GM12878 (cell line): Measurements from ENCODE around the gene FHIP2A. TPM values are rescaled to one million over a fixed set of nuclear protein-coding genes. Genes with fewer than 3 reads are reported as not detected.

Experiments used
- ATAC-seq: fragments of 200-7000 bp; cut with Tn5 transposase; 3 replicates; pipeline ENCODE4 v1.9.1; 2020; ENCODE audit warnings: mild to moderate bottlenecking, moderate library complexity
- BruUV-seq: library from RNA; stranded (reverse); fragments of 400-500 nt; replicated peaks from 2 replicates; lab custom pipeline; 2021; lab: Mats Ljungman, UMichigan
- CTCF ChIA-PET: fragments of 300-600 bp; sonication (Branson Sonifier 250); formaldehyde crosslinking; extraction: SDS; loops from one replicate; lab custom pipeline; 2021; ENCODE audit warnings: inconsistent platforms; lab: Yijun Ruan, JAX
- POLR2A ChIA-PET: fragments of 350-600 bp; formaldehyde crosslinking; extraction: SDS; loops from one replicate; lab custom pipeline; 2021; ENCODE audit warnings: inconsistent platforms; lab: Charles Lee
- RAD21 ChIA-PET: fragments of 300-600 bp; sonication (Branson Sonifier 250); formaldehyde crosslinking; loops from one replicate; lab custom pipeline; 2023; ENCODE audit warnings: antibody characterized with exemption; ENCODE audit not compliant: unreplicated experiment; lab: Charles Lee
- SMC1A ChIA-PET: fragments of 300-600 bp; sonication (Branson Sonifier 250); formaldehyde crosslinking; loops from one replicate; lab custom pipeline; 2023; ENCODE audit not compliant: unreplicated experiment, uncharacterized antibody; lab: Charles Lee
- DNase-seq: peaks from one replicate; pipeline ENCODE4 v3.0.0-alpha.2; 2011; ENCODE audit warnings: low read depth, low spot score
- FAIRE-seq: peaks from 3 replicates; lab custom pipeline; 2011; peaks lifted over from hg19 to GRCh38; lab: Jason Lieb, UNC
- H2AFZ ChIP-seq: 2 replicates; pipeline ENCODE4 v1.6.0; 2011; ENCODE audit warnings: low read depth, low read length, control low read depth; ENCODE audit not compliant: control insufficient read depth
- H3K27ac ChIP-seq: 2 replicates; pipeline ENCODE4 v1.5.1; 2011; ENCODE audit warnings: control low read depth; ENCODE audit not compliant: control insufficient read depth, insufficient read depth
- H3K27me3 ChIP-seq, 2 experiments: replicated peaks in 1 of 2; 2 replicates each; pipeline versions ENCODE4 v1.6.0 to v1.6.1; 2011; ENCODE audit warnings: low read length in 1 of 2; ENCODE audit not compliant: control insufficient read depth in 2 of 2, insufficient read depth in 2 of 2
- H3K36me3 ChIP-seq, 2 experiments: 2 replicates each; pipeline ENCODE4 v1.5.1; 2011; ENCODE audit warnings: low read length in 1 of 2; ENCODE audit not compliant: control insufficient read depth in 2 of 2, insufficient read depth in 2 of 2
- H3K4me1 ChIP-seq: 2 replicates; pipeline ENCODE4 v1.6.1; 2011; ENCODE audit warnings: mild to moderate bottlenecking, low read length, moderate library complexity, mixed read lengths; ENCODE audit not compliant: control insufficient read depth, insufficient read depth
- H3K4me2 ChIP-seq: 2 replicates; pipeline ENCODE4 v1.6.0; 2011; ENCODE audit warnings: control low read depth; ENCODE audit not compliant: control insufficient read depth, insufficient read depth
- H3K4me3 ChIP-seq: fragments of 200-600 bp; sonication (generic); 2 replicates; pipeline ENCODE4 v1.5.1; 2016
- H3K79me2 ChIP-seq: 2 replicates; pipeline ENCODE4 v1.6.0; 2011; ENCODE audit warnings: low read length; ENCODE audit not compliant: control insufficient read depth, insufficient read depth
- H3K9ac ChIP-seq: 2 replicates; pipeline ENCODE4 v1.8.0; 2011; ENCODE audit warnings: low read length, control low read depth, mixed read lengths; ENCODE audit not compliant: control insufficient read depth, insufficient read depth
- H3K9me3 ChIP-seq: replicated peaks from 3 replicates; pipeline ENCODE4 v1.5.1; 2011; ENCODE audit warnings: mild to moderate bottlenecking, low read length; ENCODE audit not compliant: control insufficient read depth, insufficient read depth
- H4K20me1 ChIP-seq: 2 replicates; pipeline ENCODE4 v1.6.0; 2011; ENCODE audit not compliant: control insufficient read depth, insufficient read depth
- CBX3 ChIP-seq: fragments of 200-600 bp; sonication (generic); IDR thresholded peaks from 2 replicates; pipeline ENCODE4 v1.6.1; 2016; ENCODE audit warnings: low read depth, borderline replicate concordance
- CREM ChIP-seq: IDR thresholded peaks from 2 replicates; pipeline ENCODE4 v1.6.1; 2014; ENCODE audit warnings: antibody characterized with exemption, low read depth
- ESRRA ChIP-seq: IDR thresholded peaks from 2 replicates; pipeline ENCODE4 v1.6.1; 2012; ENCODE audit warnings: mild to moderate bottlenecking, low read length, improper control_type of control experiment
- IRF4 ChIP-seq: IDR thresholded peaks from 2 replicates; pipeline ENCODE4 v1.6.1; 2011; ENCODE audit warnings: low read depth, low read length
- JUNB ChIP-seq: IDR thresholded peaks from 2 replicates; pipeline ENCODE4 v1.6.1; 2016; ENCODE audit warnings: antibody characterized with exemption, mild to moderate bottlenecking
- JUND ChIP-seq: IDR thresholded peaks from 2 replicates; pipeline ENCODE4 v1.6.1; 2012; ENCODE audit warnings: low read depth, mild to moderate bottlenecking, low read length, improper control_type of control experiment, moderate library complexity
- NFYB ChIP-seq: IDR thresholded peaks from 2 replicates; pipeline ENCODE4 v1.6.1; 2011; ENCODE audit warnings: low read depth, mild to moderate bottlenecking, low read length, improper control_type of control experiment, moderate library complexity; ENCODE audit not compliant: insufficient read depth
- PML ChIP-seq: IDR thresholded peaks from 2 replicates; pipeline ENCODE4 v1.6.1; 2012; ENCODE audit warnings: low read length, inconsistent platforms
- RAD51 ChIP-seq: fragments of 450-650 bp; IDR thresholded peaks from 2 replicates; pipeline ENCODE4 v1.6.1; 2016; ENCODE audit warnings: moderate library complexity, mild to moderate bottlenecking, inconsistent platforms
- RB1 ChIP-seq: fragments of 450-650 bp; formaldehyde crosslinking; IDR thresholded peaks from 2 replicates; pipeline ENCODE4 v1.6.1; 2017; ENCODE audit warnings: mild to moderate bottlenecking, borderline replicate concordance
- RBBP5 ChIP-seq: fragments of 200-600 bp; sonication (generic); conservative IDR thresholded peaks from 2 replicates; pipeline ENCODE4 v1.6.1; 2016
- SREBF1 ChIP-seq: IDR thresholded peaks from 2 replicates; pipeline ENCODE4 v1.6.1; 2012; ENCODE audit warnings: mild to moderate bottlenecking, low read length
- STAT1 ChIP-seq: fragments of 450-650 bp; conservative IDR thresholded peaks from 2 replicates; pipeline ENCODE4 v1.6.1; 2014; ENCODE audit warnings: antibody characterized with exemption, mild to moderate bottlenecking
- TARDBP ChIP-seq: IDR thresholded peaks from 2 replicates; pipeline ENCODE4 v1.6.1; 2016; ENCODE audit warnings: borderline replicate concordance
- ZNF207 ChIP-seq: fragments of 450-650 bp; IDR thresholded peaks from 2 replicates; pipeline ENCODE4 v1.6.1; 2014; ENCODE audit warnings: antibody characterized with exemption, mild to moderate bottlenecking, borderline replicate concordance
- ZSCAN29 ChIP-seq: fragments of 450-650 bp; IDR thresholded peaks from 2 replicates; pipeline ENCODE4 v1.6.1; 2017; ENCODE audit warnings: mild to moderate bottlenecking, moderate library complexity
- WGBS: methylation state at CpG from one replicate; pipeline ENCODE4 v1.1.6; 2016; ENCODE audit warnings: low lambda C conversion rate; ENCODE audit not compliant: insufficient replicate concordance, insufficient coverage; ENCODE audit errors: missing lambda C conversion rate; 5-methylcytosine and 5-hydroxymethylcytosine counted together
- in situ Hi-C: fragments of 300-500 bp; cut with MboI; formaldehyde crosslinking; loops from 9 replicates; pipeline ENCODE4 v1.14.3; 2018; ENCODE audit warnings: mixed read lengths
- intact Hi-C: fragments of 100-400 bp; cut with micrococcal nuclease; formaldehyde crosslinking; loops from one replicate; pipeline ENCODE4 v1.14.2; 2022; ENCODE audit not compliant: unreplicated experiment
- polyA plus RNA-seq, 11 experiments: library from polyadenylated mRNA; depleted of rRNA in 4 of 11; unstranded in 6 of 11; stranded (reverse) in 5 of 11; fragments of >200 nt; fragmentation: Nextera tagmentation in 4 of 11; fragmentation: Illumina TruSeq in 1 of 11; extraction: Ambion mirVana in 4 of 11; extraction: Trizol in 1 of 11; gene quantifications; 1 replicate in 1 of 11; 2 replicates in 10 of 11; pipeline versions ENCODE4 v1.2.1 to v1.2.3, GENCODE V29; 2011 to 2016; ENCODE audit warnings: inconsistent platforms in 2 of 11, missing spikeins in 2 of 11, low read depth in 1 of 11
- total RNA-seq, 4 experiments: library from RNA; depleted of rRNA in 3 of 4; stranded (reverse); fragments of >200 nt in 3 of 4; fragmentation: Illumina TruSeq in 1 of 4; extraction: Trizol in 1 of 4; gene quantifications; 2 replicates each; pipeline versions ENCODE4 v1.2.1 to v1.2.3, GENCODE V29; 2013 to 2021
- TF ChIP-seq, protein P1 (sequence below): IDR thresholded peaks from 2 replicates; pipeline ENCODE4 v1.6.1; 2011; ENCODE audit warnings: low read depth, mild to moderate bottlenecking, low read length, moderate library complexity, borderline replicate concordance; ENCODE audit errors: extremely low read depth
- TF ChIP-seq, protein P2 (sequence below): fragments of 450-650 bp; IDR thresholded peaks from 2 replicates; pipeline ENCODE4 v1.6.1; 2016; ENCODE audit warnings: mild to moderate bottlenecking
- TF ChIP-seq, protein P3 (sequence below): fragments of 450-650 bp; IDR thresholded peaks from 2 replicates; pipeline ENCODE4 v1.6.1; 2017; ENCODE audit warnings: mild to moderate bottlenecking, moderate library complexity

Gene FHIP2A
- total and polyA plus RNA-seq, 10 of the 15 experiments (the other 5 are each of a cell fraction or from before 2014, with no cell fraction given), result 6.8 to 30.4 (median 17.0) TPM

DNA sequence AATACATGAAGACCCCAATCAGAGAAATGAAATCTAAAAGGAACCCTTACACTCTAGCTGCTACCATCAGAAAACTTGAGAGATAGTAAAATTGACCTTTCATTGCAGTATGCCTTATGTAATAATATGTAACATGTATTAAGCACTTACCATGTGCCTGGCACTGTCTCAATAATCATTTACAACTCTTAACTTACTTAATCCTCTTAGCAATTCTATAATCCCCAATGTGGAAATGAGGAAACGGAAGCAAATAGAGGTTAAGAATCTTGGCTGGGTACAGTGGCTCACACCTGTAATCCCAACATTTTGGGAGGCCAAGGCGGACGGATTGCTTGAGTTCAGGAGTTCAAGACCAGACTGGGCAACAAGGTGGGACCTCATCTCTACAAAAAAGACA lies 29.8 kb upstream of the FHIP2A start:
- WGBS, result 69% methylated on average over 3 of the region's 3 CpGs
- in situ Hi-C loops, result loop anchor here (25.0 kb wide), 1 partner anchor 479 kb away; no protein-coding TSS in a partner anchor
- H3K4me2 ChIP-seq, result no peak overlapping the region
- DNase-seq (no peak), FAIRE-seq (no peak)
- no peak overlapping the region for H3K27ac ChIP-seq
- ChIA-PET RAD21 (no interaction called here), POLR2A (no interaction called here)
- no peaks in the 10 kb centered on the region for H4K20me1 ChIP-seq
- H2AFZ ChIP-seq, result no peak overlapping the region
- H3K4me3 ChIP-seq, result no peak overlapping the region
- no peak for TF ChIP-seq STAT1
- TF ChIP-seq, protein P1, sequence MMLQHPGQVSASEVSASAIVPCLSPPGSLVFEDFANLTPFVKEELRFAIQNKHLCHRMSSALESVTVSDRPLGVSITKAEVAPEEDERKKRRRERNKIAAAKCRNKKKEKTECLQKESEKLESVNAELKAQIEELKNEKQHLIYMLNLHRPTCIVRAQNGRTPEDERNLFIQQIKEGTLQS, result no peak
- TF ChIP-seq TARDBP, result no peak
- no peak for TF ChIP-seq JUND
- TF ChIP-seq, protein P2, sequence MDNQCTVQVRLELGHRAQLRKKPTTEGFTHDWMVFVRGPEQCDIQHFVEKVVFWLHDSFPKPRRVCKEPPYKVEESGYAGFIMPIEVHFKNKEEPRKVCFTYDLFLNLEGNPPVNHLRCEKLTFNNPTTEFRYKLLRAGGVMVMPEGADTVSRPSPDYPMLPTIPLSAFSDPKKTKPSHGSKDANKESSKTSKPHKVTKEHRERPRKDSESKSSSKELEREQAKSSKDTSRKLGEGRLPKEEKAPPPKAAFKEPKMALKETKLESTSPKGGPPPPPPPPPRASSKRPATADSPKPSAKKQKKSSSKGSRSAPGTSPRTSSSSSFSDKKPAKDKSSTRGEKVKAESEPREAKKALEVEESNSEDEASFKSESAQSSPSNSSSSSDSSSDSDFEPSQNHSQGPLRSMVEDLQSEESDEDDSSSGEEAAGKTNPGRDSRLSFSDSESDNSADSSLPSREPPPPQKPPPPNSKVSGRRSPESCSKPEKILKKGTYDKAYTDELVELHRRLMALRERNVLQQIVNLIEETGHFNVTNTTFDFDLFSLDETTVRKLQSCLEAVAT, result no peak
- TF ChIP-seq RBBP5, result no peak
- TF ChIP-seq ZSCAN29, result no peak
- no peak for TF ChIP-seq SREBF1
- no peak for TF ChIP-seq ZNF207
- no peak for TF ChIP-seq PML
- TF ChIP-seq NFYB, result no peak
- TF ChIP-seq, protein P3, sequence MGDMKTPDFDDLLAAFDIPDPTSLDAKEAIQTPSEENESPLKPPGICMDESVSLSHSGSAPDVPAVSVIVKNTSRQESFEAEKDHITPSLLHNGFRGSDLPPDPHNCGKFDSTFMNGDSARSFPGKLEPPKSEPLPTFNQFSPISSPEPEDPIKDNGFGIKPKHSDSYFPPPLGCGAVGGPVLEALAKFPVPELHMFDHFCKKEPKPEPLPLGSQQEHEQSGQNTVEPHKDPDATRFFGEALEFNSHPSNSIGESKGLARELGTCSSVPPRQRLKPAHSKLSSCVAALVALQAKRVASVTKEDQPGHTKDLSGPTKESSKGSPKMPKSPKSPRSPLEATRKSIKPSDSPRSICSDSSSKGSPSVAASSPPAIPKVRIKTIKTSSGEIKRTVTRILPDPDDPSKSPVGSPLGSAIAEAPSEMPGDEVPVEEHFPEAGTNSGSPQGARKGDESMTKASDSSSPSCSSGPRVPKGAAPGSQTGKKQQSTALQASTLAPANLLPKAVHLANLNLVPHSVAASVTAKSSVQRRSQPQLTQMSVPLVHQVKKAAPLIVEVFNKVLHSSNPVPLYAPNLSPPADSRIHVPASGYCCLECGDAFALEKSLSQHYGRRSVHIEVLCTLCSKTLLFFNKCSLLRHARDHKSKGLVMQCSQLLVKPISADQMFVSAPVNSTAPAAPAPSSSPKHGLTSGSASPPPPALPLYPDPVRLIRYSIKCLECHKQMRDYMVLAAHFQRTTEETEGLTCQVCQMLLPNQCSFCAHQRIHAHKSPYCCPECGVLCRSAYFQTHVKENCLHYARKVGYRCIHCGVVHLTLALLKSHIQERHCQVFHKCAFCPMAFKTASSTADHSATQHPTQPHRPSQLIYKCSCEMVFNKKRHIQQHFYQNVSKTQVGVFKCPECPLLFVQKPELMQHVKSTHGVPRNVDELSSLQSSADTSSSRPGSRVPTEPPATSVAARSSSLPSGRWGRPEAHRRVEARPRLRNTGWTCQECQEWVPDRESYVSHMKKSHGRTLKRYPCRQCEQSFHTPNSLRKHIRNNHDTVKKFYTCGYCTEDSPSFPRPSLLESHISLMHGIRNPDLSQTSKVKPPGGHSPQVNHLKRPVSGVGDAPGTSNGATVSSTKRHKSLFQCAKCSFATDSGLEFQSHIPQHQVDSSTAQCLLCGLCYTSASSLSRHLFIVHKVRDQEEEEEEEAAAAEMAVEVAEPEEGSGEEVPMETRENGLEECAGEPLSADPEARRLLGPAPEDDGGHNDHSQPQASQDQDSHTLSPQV, result no peak
- TF ChIP-seq RAD51, result no peak
- no peak for TF ChIP-seq CREM
- TF ChIP-seq ESRRA, result no peak
- TF ChIP-seq CBX3, result no peak
- no peak for TF ChIP-seq JUNB
- no peak for TF ChIP-seq IRF4
- TF ChIP-seq RB1, result no peak
- TF ChIP-seq, all 136 proteins: peak for 0
- ChIA-PET CTCF (no interaction called here), SMC1A (interaction anchor here (0.6 to 0.7 kb wide), 2 partner anchors 87 to 88 kb away, joined by 3 read pairs; no protein-coding TSS in a partner anchor)
- no TSS peak for BruUV-seq
- H3K4me1 ChIP-seq, result no peaks in the 10 kb centered on the region
- no peak overlapping the region for H3K9ac ChIP-seq
- no peaks in the 10 kb centered on the region for H3K79me2 ChIP-seq
- no peaks in the 10 kb centered on the region; the same call in 2 of the 3 replicates for H3K9me3 ChIP-seq
- H3K27me3 ChIP-seq, result no peaks in the 10 kb centered on the region; a peak in 1 of 4 replicates
- H3K36me3 ChIP-seq, result no peaks in the 10 kb centered on the region
- ATAC-seq, result no peak
- intact Hi-C loops, result no loop called here
